ENCODE results near the gene SRSF2.
"Not testable (repeated sequence)": the region's sequence is repeated elsewhere in the genome, so short reads cannot be mapped to it uniquely, and the experiment has no call there.

Gene SRSF2

DNA sequence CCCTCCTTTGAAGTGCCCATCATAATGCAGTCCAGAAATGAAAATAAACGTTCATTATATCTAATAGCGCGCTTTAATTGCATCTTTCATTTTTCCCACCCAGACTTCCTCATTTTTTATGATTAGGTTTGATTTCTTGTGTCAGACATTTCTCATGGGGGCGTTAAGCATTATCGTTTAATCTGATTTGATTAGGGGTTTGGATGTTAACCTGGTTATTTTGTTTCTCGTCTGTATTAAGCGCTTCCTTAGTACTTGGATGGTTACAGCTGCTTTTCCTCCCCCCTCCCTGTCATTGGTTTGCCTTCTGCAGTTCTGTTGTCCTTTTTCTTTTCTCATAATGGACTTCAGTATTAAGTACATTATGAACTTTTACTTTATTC lies 1.3 kb upstream of the SRSF2 start:
- no peak for DNase-seq (ENCODE audit: low spot score)

GRCh38 chr17:76737676-76738467 lies 741 bp upstream of the SRSF2 start, which contains the start of gene MFSD11:
Gene MFSD11, plus strand, starts transcription at chr17:76738119. Its CDS starts 234 bp downstream, at chr17:76738353.
- DNase-seq (ENCODE audit: low spot score): peak; percentile 91

GRCh38 chr17:76736349-76737081 lies 616 bp downstream of the SRSF2 start:
- DNase-seq (ENCODE audit: low spot score): peak; percentile 66

DNA sequence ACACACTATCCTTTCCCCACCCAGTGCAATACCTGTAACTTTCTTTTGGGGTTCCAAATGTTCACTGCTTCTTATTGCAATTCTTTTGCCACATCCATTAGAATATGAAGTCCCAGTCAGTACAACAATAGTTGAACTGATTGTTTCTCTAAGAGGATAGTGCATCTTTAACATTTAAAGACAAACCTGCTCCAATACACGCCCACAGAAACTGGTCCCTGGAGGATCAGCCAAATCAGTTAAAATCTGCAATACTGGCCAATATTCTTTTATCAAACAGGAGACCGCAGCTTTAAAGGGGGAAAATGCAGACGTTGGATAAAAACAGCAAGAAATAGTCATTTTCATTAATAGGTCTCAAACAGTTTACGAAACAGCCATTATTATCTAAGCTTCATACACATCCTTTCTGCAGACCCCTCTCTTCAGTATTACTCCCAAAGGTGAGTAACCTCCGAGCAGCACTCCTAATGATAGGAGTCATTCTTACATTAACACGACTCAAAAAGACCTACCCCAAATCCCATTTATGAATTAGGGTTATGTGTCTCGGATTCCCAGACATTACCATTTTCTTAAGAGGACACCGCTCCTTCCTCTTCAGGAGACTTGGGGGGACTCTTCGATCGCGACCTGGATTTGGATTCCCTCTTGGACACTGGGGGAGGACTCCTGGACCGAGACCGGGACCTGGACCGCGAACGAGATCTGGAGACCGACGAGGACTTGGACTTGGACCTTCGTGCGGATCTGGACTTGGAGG lies 1.4 kb downstream of the SRSF2 start:
- DNase-seq (ENCODE audit: low spot score): no peak

DNA sequence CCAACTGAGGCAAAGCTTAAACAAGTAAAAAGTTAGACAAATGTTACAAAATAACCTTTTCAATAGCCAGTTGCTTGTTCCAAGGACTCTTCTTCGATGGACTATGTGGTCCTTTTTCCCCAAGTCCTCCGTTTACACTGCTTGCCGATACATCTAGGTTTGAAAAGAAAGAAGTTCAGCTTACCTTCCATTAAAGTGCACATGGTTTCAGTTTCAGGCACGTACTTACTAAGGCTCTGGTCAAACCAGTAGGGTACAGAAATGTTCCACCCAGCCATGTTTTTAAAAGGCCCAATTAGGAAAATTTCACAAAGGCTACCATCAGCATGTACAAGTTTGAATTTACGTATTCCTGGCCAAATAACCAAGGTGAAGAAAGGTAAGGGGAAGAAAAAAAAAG lies 2.1 kb downstream of the SRSF2 start:
- no peak for DNase-seq (ENCODE audit: low spot score)

GRCh38 chr17:76734080-76734840 lies 2.9 kb downstream of the SRSF2 start:
- DNase-seq (ENCODE audit: low spot score): peak; percentile 36

DNA sequence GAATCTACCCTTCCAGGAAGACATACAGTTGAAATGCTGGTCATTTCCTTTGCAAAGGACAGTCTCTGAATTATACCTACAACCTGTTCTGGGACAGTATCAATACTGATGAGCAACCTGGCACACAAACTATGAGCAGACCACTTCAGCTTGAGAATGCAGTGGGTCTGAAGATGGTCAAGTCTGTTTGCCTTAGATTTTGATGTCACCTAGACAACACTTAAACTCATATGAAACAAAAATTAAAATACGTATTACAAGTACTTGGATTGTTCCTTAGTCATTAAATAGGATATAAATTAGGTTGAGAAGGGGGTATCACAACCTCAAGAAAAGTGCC lies 3.5 kb downstream of the SRSF2 start:
- no peak for DNase-seq (ENCODE audit: low spot score)

- no peak for DNase-seq (ENCODE audit: low spot score)
Observed at GRCh38 chr17:76732734-76733617, 4.2 kb downstream of the SRSF2 start.

- DNase-seq (ENCODE audit: low spot score): not testable (repeated sequence)
Observed at GRCh38 chr17:76731800-76732733, 5.1 kb downstream of the SRSF2 start.

DNA sequence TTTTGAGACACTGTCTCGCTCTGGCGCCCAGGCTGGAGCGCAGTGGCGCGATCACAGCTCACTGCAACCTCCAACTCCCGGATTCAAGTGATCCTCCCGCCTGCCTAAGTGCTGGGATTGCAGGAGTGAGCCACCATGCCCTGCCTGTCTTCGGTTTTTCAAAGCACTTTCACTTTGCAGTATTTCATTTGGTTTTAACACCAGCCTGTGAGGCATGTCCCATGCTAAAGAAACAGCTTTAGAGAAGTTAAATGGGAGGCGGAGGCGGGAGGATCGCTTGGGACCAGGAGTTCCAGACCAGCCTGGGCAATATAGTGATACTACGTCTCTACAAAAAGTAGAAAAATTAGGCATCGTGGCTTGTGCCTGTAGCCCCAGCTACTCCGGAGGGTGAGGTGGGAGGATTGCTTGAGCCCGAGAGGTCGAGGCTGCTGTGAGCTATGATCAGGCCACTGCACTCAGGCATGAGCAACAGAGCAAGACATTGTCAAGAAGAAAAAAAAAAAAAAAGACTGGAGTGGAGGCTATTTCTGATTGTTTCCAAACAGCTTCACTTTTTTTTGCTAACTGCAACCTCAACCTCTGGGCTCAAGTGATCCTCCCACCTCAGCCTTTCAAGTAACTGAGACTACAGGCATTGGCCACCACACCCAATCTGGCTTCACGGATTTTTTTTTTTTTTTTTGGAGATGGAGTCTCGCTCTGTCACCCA lies 9.2 kb downstream of the SRSF2 start:
- no peak for DNase-seq (ENCODE audit: low spot score)

DNA sequence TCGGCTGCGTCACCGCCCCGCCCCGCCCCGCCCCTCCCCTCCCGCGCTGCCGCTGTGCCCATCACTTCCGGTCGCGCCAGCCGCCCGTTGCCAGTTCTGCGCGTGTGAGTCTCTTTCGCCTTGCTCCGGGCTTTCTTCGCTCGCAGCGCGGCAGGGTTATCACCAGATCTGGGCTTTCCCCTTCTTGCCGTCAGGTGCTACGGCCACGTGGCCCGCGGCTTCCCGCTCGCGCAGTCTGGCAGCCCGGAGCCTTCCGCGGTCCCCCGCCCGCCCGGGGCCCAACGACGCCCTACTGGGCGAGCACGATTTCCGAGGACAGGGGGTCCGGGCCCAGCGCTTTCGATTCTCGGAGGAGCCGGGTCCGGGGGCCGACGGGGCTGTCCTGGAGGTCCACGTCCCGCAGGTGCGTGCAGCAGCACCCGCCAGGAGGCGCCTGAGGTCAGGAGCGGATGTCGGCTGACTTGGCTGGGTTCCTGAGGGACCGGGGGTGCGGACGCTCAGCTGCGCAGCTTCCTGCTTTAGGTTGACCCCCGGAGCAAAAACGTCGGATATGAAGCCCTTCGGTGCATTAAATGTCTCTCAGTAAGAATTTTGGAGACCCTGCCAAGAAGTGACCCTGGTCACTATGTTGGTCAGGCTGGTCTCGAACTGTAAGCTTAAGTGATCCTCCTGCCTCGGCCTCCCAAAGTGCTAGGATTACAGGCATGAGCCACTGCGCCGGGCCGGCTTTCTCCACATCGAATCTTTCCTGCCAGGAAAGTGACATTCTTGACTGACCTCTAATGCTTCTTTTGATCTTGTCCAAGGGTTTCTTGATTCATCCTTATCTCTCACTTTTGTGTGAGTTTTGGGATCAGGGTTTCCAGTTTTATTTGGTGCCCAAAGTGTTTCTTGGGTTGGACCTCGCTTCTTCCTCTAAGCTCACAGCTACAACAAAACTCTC lies 10.1 kb downstream of the SRSF2 start, which contains the start of gene METTL23:
METTL23 (plus strand) TSS at position 64 of the 943 bp plus-strand sequence. CDS start 2,872 bp downstream, outside the sequence.
- peak; percentile 76 for DNase-seq (ENCODE audit: low spot score)

GRCh38 chr17:76726231-76726775 lies 10.8 kb downstream of the SRSF2 start, which contains the start of gene JMJD6:
Gene JMJD6, minus strand, starts transcription at chr17:76726606. Its CDS starts 131 bp downstream, at chr17:76726475.
- DNase-seq (ENCODE audit: low spot score): peak; percentile 98

- DNase-seq (ENCODE audit: low spot score): peak; percentile 59
Observed at GRCh38 chr17:76725580-76726230, 11.4 kb downstream of the SRSF2 start.

DNA sequence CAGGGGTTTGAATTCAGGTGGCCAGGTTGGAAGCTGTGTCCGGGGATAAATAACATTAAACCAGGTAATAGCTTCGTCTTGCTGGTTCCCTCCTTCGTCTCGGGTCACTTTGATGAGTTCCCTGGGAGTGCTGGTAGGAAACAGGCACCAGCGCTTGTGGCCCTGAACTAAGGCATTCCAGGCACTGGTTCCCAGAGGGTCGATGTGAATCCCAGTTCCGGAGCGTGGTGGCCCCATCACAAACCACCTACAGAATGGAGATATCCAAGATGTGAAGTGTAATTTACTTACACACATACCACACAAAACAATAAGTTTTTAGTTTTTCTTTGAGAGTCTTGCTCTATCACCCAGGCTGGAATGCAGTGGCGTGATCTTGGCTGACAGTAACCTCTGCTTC lies 13.3 kb downstream of the SRSF2 start:
- DNase-seq (ENCODE audit: low spot score): no peak

DNA sequence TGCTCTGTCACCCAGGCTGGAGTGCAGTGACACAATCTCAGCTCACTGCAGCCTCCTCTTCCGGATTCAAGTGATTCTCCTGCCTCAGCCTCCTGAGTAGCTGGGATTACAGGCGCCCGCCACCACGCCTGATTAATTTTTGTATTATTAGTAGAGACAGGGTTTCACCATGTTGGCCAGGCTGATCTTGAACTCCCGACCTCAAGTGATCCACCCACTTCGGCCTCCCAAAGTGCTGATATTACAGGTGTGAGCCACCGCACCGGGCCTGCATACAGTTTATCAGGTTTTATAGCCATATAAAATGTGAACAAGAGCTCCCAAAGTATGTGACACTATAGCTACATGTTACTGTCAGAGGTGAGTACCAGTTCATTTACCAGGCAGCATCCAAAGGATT lies 14.2 kb downstream of the SRSF2 start:
- not testable (repeated sequence) for DNase-seq (ENCODE audit: low spot score)

- DNase-seq (ENCODE audit: low spot score): no peak
Observed at GRCh38 chr17:76722279-76722678, 14.9 kb downstream of the SRSF2 start.

DNA sequence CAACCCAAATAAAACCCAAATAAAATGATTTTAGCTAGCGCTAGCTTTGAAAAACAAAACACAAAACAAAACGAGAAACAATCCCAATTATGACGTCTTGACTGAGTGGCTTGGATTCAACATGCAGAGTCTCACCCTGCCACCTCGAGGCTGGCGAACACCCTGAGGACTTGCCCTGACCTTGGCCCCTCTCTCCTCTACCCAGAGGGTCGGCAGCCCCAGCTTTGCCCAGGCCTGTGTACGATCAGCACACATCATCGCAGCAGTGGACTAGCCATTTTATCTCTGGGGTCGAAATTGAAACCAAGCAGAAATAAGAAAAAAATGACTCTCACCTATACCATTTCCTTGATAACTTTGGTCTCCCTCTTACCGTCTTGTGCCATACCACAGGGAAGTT lies 15.7 kb downstream of the SRSF2 start:
- DNase-seq (ENCODE audit: low spot score): no peak

All from CD4-positive, alpha-beta T cell treated with Interleukin-6 at 100 ng/mL for 8 hours (primary cell).